ENCODE measurements around the gene MEIS3.

The MEIS3 gene

GRCh38 chr19:47356900-47357299 is 62.4 kb downstream of the MEIS3 start:
- DNase-seq, result no peak

GRCh38 chr19:47353307-47353712 is 66.0 kb downstream of the MEIS3 start:
- DNase-seq, result no peak

Data from NCI-H1048 (cell line).